Measurements from ENCODE around the gene SERPINB6.

GRCh38 chr6:3011592-3011991 lies 40.2 kb upstream of the SERPINB6 start:
- TF ChIP-seq CTCF (conservative IDR thresholded peaks at IDR 0.05; ENCODE audit: low read depth, low read length): no peak
- no peak for TF ChIP-seq POLR2A (IDR thresholded peaks at IDR 0.05; ENCODE audit: low read depth, low read length)
- TF ChIP-seq MXI1 (IDR thresholded peaks at IDR 0.05; ENCODE audit: borderline replicate concordance, low read depth, low read length): no peak
- TF ChIP-seq RAD21 (IDR thresholded peaks at IDR 0.05; ENCODE audit: low read length): no peak
- TF ChIP-seq USF2 (IDR thresholded peaks at IDR 0.05; ENCODE audit: low read depth, low read length): no peak
- no peak for TF ChIP-seq NFE2L2 (IDR thresholded peaks at IDR 0.05; ENCODE audit: low read depth, low read length)
- TF ChIP-seq MAFK (IDR thresholded peaks at IDR 0.05; ENCODE audit: low read depth, low read length): no peak
- TF ChIP-seq ELK1 (IDR thresholded peaks at IDR 0.05; ENCODE audit: borderline replicate concordance, low read depth, low read length): no peak
- TF ChIP-seq SMC3 (IDR thresholded peaks at IDR 0.05; ENCODE audit: low read depth, low read length): no peak
- no peak for TF ChIP-seq CHD1 (IDR thresholded peaks at IDR 0.05; ENCODE audit: low read depth, low read length)
- TF ChIP-seq BHLHE40 (IDR thresholded peaks at IDR 0.05; ENCODE audit: low read depth, low read length): no peak
- TF ChIP-seq CEBPB (IDR thresholded peaks at IDR 0.05; ENCODE audit: low read depth, low read length): no peak
- no peak for TF ChIP-seq RFX5 (IDR thresholded peaks at IDR 0.05; ENCODE audit: low read depth, low read length)
- TF ChIP-seq FOS (IDR thresholded peaks at IDR 0.05; ENCODE audit: low read depth, low read length): no peak
